Dedifferentiated amniotic fluid mesenchymal stem cell (primary cell): ENCODE data around the gene AK5.
"Not testable (repeated sequence)": the region's sequence is repeated elsewhere in the genome, so short reads cannot be mapped to it uniquely, and the experiment has no call there.

ENCODE experiments used
- DNase-seq: peaks from one replicate; pipeline ENCODE4 v3.0.0-alpha.2; 2016; ENCODE audit errors: extremely low spot score

The AK5 gene

GRCh38 chr1:77287535-77287934 is 5.7 kb downstream of the AK5 start:
- DNase-seq: no peak

- DNase-seq: no peak
These were observed 6.5 kb downstream of the AK5 start for GRCh38 chr1:77288275-77288674.

- DNase-seq: no peak
These were observed 8.8 kb downstream of the AK5 start for GRCh38 chr1:77290576-77290975.

- DNase-seq: no peak
These were observed 10.7 kb downstream of the AK5 start for GRCh38 chr1:77292551-77292950.

GRCh38 chr1:77300566-77300965 is 18.7 kb downstream of the AK5 start:
- no peak for DNase-seq

GRCh38 chr1:77303387-77303786 is 21.6 kb downstream of the AK5 start:
- no peak for DNase-seq

- DNase-seq: no peak
These were observed 27.2 kb downstream of the AK5 start for GRCh38 chr1:77308889-77309621.

GRCh38 chr1:77310924-77311323 is 29.1 kb downstream of the AK5 start:
- DNase-seq: no peak

GRCh38 chr1:77312364-77312763 is 30.5 kb downstream of the AK5 start:
- not testable (repeated sequence) for DNase-seq

- no peak for DNase-seq
These were observed 31.7 kb downstream of the AK5 start for GRCh38 chr1:77313491-77313890.

- no peak for DNase-seq
These were observed 34.2 kb downstream of the AK5 start for GRCh38 chr1:77316006-77316405.

GRCh38 chr1:77316966-77317365 is 35.1 kb downstream of the AK5 start:
- DNase-seq: no peak

GRCh38 chr1:77319036-77319705 is 37.4 kb downstream of the AK5 start:
- no peak for DNase-seq

GRCh38 chr1:77322061-77322900 is 40.5 kb downstream of the AK5 start:
- peak; percentile 47 for DNase-seq

- DNase-seq: no peak
These were observed 51.7 kb downstream of the AK5 start for GRCh38 chr1:77333501-77333900.

- DNase-seq: no peak
These were observed 54.9 kb downstream of the AK5 start for GRCh38 chr1:77336729-77337128.

GRCh38 chr1:77339326-77339725 is 57.5 kb downstream of the AK5 start:
- DNase-seq: no peak

- no peak for DNase-seq
These were observed 59.4 kb downstream of the AK5 start for GRCh38 chr1:77341195-77341594.

GRCh38 chr1:77342745-77343144 is 60.9 kb downstream of the AK5 start:
- DNase-seq: no peak

GRCh38 chr1:77347646-77348045 is 65.8 kb downstream of the AK5 start:
- DNase-seq: peak; percentile 50

- no peak for DNase-seq
These were observed 66.7 kb downstream of the AK5 start for GRCh38 chr1:77348549-77348948.

- no peak for DNase-seq
These were observed 67.5 kb downstream of the AK5 start for GRCh38 chr1:77349275-77349674.
